GM23248 (cell line): Measurements from ENCODE around the gene SAMD4B. TPM values are rescaled to one million over a fixed set of nuclear protein-coding genes. Genes with fewer than 3 reads are reported as not detected.

Experiments
- DNase-seq: peaks from one replicate; pipeline ENCODE4 v3.0.0-alpha.2; 2015
- H2AFZ ChIP-seq: fragments of 200-600 bp; sonication (generic); 2 replicates; pipeline ENCODE4 v1.6.1; 2016; ENCODE audit warnings: antibody characterized with exemption
- H3F3A ChIP-seq: fragments of 200-600 bp; sonication (generic); 2 replicates; pipeline ENCODE4 v1.6.1; 2016; ENCODE audit warnings: mild to moderate bottlenecking, antibody characterized with exemption, mixed run types; ENCODE audit not compliant: insufficient read depth
- H3K27ac ChIP-seq: fragments of 200-600 bp; sonication (generic); 2 replicates; pipeline ENCODE4 v1.5.1; 2016; ENCODE audit warnings: mild to moderate bottlenecking
- H3K27me3 ChIP-seq: fragments of 200-600 bp; sonication (generic); replicated peaks from 2 replicates; pipeline ENCODE4 v1.6.1; 2016; ENCODE audit warnings: mild to moderate bottlenecking; ENCODE audit not compliant: insufficient read depth
- H3K36me3 ChIP-seq: fragments of 200-600 bp; sonication (generic); 2 replicates; pipeline ENCODE4 v1.6.1; 2016; ENCODE audit warnings: low read depth, mild to moderate bottlenecking
- H3K4me1 ChIP-seq: fragments of 200-600 bp; sonication (generic); 2 replicates; pipeline ENCODE4 v1.6.1; 2016; ENCODE audit warnings: mild to moderate bottlenecking; ENCODE audit not compliant: insufficient read depth
- H3K4me2 ChIP-seq: fragments of 200-600 bp; sonication (generic); one replicate; pipeline ENCODE4 v1.6.1; 2016; ENCODE audit warnings: mild to moderate bottlenecking; ENCODE audit not compliant: unreplicated experiment
- H3K4me3 ChIP-seq: fragments of 200-600 bp; sonication (generic); 2 replicates; pipeline ENCODE4 v1.5.1; 2016; ENCODE audit warnings: mild to moderate bottlenecking
- H3K79me2 ChIP-seq: fragments of 200-600 bp; sonication (generic); 2 replicates; pipeline ENCODE4 v1.6.1; 2016; ENCODE audit warnings: mild to moderate bottlenecking; ENCODE audit not compliant: insufficient read depth
- H3K9ac ChIP-seq: fragments of 200-600 bp; sonication (generic); 2 replicates; pipeline ENCODE4 v1.6.1; 2016; ENCODE audit warnings: mild to moderate bottlenecking
- H3K9me2 ChIP-seq: fragments of 200-600 bp; sonication (generic); 2 replicates; pipeline ENCODE4 v1.6.1; 2016; ENCODE audit warnings: mixed run types, mild to moderate bottlenecking, moderate library complexity; ENCODE audit not compliant: insufficient read depth
- H3K9me3 ChIP-seq: fragments of 200-600 bp; sonication (generic); one replicate; pipeline ENCODE4 v1.6.1; 2017; ENCODE audit warnings: low read depth
- H4K20me1 ChIP-seq: fragments of 200-600 bp; sonication (generic); 2 replicates; pipeline ENCODE4 v1.6.0; 2016; ENCODE audit not compliant: insufficient read depth
- EZH2 ChIP-seq: fragments of 200-600 bp; sonication (generic); IDR thresholded peaks from 2 replicates; pipeline ENCODE4 v1.6.1; 2018; ENCODE audit warnings: antibody characterized with exemption, mild to moderate bottlenecking; ENCODE audit not compliant: insufficient read depth, poor library complexity, severe bottlenecking
- EZH2phosphoT487 ChIP-seq: fragments of 200-600 bp; sonication (generic); IDR thresholded peaks from 2 replicates; pipeline ENCODE4 v1.6.1; 2018; ENCODE audit warnings: antibody characterized with exemption, moderate library complexity, mild to moderate bottlenecking, low read depth; ENCODE audit not compliant: insufficient read depth
- WGBS, 2 experiments: methylation state at CpG; one replicate each; pipeline ENCODE4 v1.1.6; 2015 to 2017; ENCODE audit warnings: low lambda C conversion rate in 2 of 2, low coverage in 1 of 2; ENCODE audit errors: missing lambda C conversion rate in 2 of 2; 5-methylcytosine and 5-hydroxymethylcytosine counted together
- in situ Hi-C: fragments of 300-500 bp; cut with MboI; formaldehyde crosslinking; loops from 2 replicates; pipeline ENCODE4 v1.15.0; 2020
- polyA plus RNA-seq: library from polyadenylated mRNA; unstranded; fragments of >200 nt; fragmentation: Nextera tagmentation; extraction: Ambion mirVana; gene quantifications from 2 replicates; pipeline ENCODE4 v1.2.1, GENCODE V29; 2016
- total RNA-seq: library from RNA; depleted of rRNA; stranded (reverse); fragments of >200 nt; shearing (Covaris generic); gene quantifications from 2 replicates; pipeline ENCODE4 v1.2.3, GENCODE V29; 2014

The SAMD4B gene
- total and polyA plus RNA-seq, 2 experiments from 2014 or later, result 66.7 to 71.9 TPM

DNA sequence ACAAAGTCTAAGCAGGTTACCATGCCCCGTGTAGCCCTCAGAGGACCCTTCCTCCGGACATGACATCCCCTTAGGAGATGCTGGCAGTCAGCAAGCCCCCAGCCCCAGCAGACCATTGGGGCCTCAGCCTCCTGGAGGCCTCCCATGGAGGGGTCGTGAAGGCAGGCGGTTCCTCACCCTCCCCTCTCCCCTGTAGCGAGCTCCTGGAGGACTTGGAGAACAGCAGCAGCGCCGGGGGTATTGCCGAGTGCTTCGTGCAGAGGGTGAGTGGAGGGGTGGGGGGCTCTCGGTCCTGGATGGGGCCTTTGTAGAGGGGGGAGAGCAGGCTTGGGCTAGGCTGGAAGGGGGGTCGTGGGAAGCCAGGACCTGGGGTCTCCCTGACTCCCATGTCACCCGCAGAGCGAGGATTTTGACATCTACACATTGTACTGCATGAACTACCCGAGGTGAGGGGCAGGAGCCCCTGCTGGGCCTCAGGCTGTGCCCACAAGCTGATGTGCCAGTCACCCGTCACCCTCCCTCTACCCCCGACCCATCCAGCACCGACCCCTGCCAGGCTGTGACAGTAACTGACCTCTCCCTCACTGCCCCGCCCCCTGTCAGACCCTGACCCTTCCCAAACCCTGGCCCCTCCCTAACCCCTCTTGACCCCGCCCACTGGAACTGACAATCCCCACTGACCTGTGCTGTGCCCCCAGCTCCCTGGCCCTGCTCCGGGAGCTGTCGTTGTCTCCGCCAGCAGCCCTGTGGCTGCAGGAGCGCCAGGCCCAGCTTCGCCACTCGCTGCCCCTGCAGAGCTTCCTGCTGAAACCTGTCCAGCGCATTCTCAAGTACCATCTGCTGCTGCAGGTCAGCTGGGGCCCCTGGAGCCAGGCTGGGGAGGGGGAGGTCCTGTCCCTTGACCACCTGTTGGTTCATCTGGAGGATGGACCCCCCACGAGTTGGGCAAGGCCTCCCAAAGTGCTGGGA, 74.2 kb downstream of the SAMD4B start:
- TF ChIP-seq EZH2 (no peak), EZH2phosphoT487 (no peak)
- in situ Hi-C loops, result no loop called here
- H3K9ac ChIP-seq, result no peak overlapping the region
- H3K36me3 ChIP-seq, result peaks cover 6% of the 10 kb centered on the region; the same call in 1 of the 2 replicates
- H3K4me2 ChIP-seq, result no peak overlapping the region
- no peak for DNase-seq
- H2AFZ ChIP-seq, result no peak overlapping the region
- peaks cover 34% of the 10 kb centered on the region for H3K79me2 ChIP-seq
- no peaks in the 10 kb centered on the region for H4K20me1 ChIP-seq
- no peaks in the 10 kb centered on the region for H3K9me2 ChIP-seq
- WGBS, 2 experiments, result 89 to 92% methylated on average over 19 to 27 of the region's 27 CpGs
- H3K27me3 ChIP-seq, result no peaks in the 10 kb centered on the region
- H3K4me3 ChIP-seq, result no peak overlapping the region
- peaks cover 3% of the 10 kb centered on the region for H3K4me1 ChIP-seq
- H3F3A ChIP-seq, result peaks cover 5% of the 10 kb centered on the region
- no peaks in the 10 kb centered on the region for H3K9me3 ChIP-seq
- no peak overlapping the region for H3K27ac ChIP-seq

DNA sequence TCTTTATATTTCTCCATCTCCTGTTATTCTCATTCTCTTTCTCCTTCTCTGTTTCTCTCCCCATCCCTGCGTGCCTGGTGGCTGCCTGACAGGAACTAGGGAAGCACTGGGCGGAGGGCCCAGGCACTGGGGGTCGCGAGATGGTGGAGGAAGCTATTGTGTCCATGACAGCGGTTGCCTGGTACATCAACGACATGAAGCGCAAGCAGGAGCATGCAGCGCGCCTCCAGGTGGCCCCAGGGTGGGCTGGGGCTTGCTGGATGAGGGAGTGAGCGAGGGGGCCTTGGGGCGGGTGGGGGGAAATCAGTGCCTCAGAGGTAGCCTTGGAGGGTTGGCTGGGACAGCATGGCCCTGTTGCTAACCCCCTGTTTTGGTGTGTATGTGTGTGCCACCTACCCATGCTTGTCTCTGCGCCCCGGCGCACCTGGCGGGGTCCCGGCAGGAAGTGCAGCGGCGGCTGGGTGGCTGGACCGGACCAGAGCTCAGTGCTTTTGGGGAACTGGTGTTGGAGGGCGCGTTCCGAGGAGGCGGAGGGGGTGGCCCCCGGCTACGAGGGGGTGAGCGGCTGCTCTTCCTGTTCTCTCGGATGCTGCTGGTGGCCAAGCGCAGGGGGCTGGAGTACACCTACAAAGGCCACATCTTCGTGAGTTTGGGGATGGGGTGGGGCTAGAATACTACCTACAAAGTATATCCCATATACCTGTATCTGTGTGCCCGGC, 75.4 kb downstream of the SAMD4B start:
- 94 to 97% methylated on average over 26 to 30 of the region's 30 CpGs for WGBS, 2 experiments
- Histone ChIP-seq H4K20me1 (no peaks in the 10 kb centered on the region), H3K9me2 (no peaks in the 10 kb centered on the region), H2AFZ (no peak overlapping the region), H3K27ac (no peak overlapping the region), H3K4me3 (no peak overlapping the region), H3K4me2 (no peak overlapping the region), H3K27me3 (no peaks in the 10 kb centered on the region), H3F3A (no peaks in the 10 kb centered on the region), H3K9me3 (no peaks in the 10 kb centered on the region), H3K9ac (no peak overlapping the region), H3K79me2 (peaks cover 34% of the 10 kb centered on the region), H3K4me1 (no peaks in the 10 kb centered on the region), H3K36me3 (peaks cover 6% of the 10 kb centered on the region; the same call in 1 of the 2 replicates)
- in situ Hi-C loops, result no loop called here
- DNase-seq, result no peak
- TF ChIP-seq EZH2 (no peak), EZH2phosphoT487 (no peak)

DNA sequence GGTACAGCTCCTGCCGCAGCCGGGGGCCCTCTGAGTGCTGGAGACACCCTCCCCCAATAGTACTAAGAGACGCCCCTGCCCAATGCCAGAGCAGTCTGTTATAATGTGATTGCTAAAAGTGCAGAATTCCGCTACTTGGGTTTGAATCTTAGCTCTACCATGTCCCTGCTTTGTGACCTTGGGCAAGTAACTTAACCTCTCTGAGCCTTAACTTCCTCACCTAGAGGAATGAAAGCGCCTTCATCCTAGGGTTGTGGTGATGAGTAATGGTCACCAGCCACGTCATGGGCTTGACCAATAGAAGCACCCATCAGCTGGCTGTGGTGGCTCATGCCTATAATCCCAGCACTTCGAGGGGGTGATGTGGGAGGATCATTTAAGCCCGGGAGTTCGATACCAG, 76.8 kb downstream of the SAMD4B start:
- H3K9ac ChIP-seq, result no peak overlapping the region
- H3K27ac ChIP-seq, result no peak overlapping the region
- no peaks in the 10 kb centered on the region for H3K9me2 ChIP-seq
- no peak overlapping the region for H3K4me3 ChIP-seq
- in situ Hi-C loops, result no loop called here
- TF ChIP-seq EZH2phosphoT487, result no peak
- TF ChIP-seq EZH2, result no peak
- H3F3A ChIP-seq, result no peaks in the 10 kb centered on the region
- no peaks in the 10 kb centered on the region for H3K4me1 ChIP-seq
- peaks cover 6% of the 10 kb centered on the region; the same call in 1 of the 2 replicates for H3K36me3 ChIP-seq
- DNase-seq, result no peak
- H3K79me2 ChIP-seq, result peaks cover 22% of the 10 kb centered on the region
- no peaks in the 10 kb centered on the region for H3K27me3 ChIP-seq
- H2AFZ ChIP-seq, result no peak overlapping the region
- no peaks in the 10 kb centered on the region for H3K9me3 ChIP-seq
- no peaks in the 10 kb centered on the region for H4K20me1 ChIP-seq
- no peak overlapping the region for H3K4me2 ChIP-seq
- 84 to 87% methylated on average over 9 of the region's 9 CpGs for WGBS, 2 experiments

DNA sequence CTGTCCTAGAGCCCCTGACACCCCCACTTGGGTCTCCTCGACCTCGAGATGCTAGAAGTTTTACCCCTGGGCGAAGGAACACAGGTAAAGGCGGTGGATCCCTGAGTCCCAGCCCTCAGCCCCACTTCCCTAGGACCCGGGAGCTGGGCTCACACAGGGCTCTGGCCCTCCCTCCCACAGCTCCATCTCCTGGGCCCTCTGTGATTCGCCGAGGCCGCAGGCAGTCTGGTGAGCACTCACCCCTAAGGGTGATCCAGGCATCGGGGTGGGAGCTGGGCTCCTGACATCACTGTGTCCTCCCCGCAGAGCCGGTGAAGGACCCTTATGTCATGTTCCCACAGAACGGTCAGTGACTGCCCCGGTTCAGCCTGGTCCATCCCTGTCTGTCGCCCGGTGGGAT, 78.5 kb downstream of the SAMD4B start:
- no peak overlapping the region for H3K27ac ChIP-seq
- H3K9me2 ChIP-seq, result no peaks in the 10 kb centered on the region
- no peak overlapping the region for H3K4me3 ChIP-seq
- peaks cover 6% of the 10 kb centered on the region; the same call in 1 of the 2 replicates for H3K36me3 ChIP-seq
- no peaks in the 10 kb centered on the region for H3K27me3 ChIP-seq
- 94 to 98% methylated on average over 9 to 15 of the region's 15 CpGs for WGBS, 2 experiments
- H3K79me2 ChIP-seq, result peaks cover 5% of the 10 kb centered on the region
- H3F3A ChIP-seq, result peaks cover 6% of the 10 kb centered on the region; the same call in 1 of the 2 replicates
- DNase-seq, result no peak
- H3K4me1 ChIP-seq, result no peaks in the 10 kb centered on the region
- no peak overlapping the region for H3K9ac ChIP-seq
- H4K20me1 ChIP-seq, result no peaks in the 10 kb centered on the region
- TF ChIP-seq EZH2phosphoT487 (no peak), EZH2 (no peak)
- in situ Hi-C loops, result no loop called here
- no peaks in the 10 kb centered on the region for H3K9me3 ChIP-seq
- no peak overlapping the region for H2AFZ ChIP-seq
- no peak overlapping the region for H3K4me2 ChIP-seq
